SJSA1 (cell line): ENCODE data around the gene TCHHL1. TPM values are rescaled to one million over a fixed set of nuclear protein-coding genes. Genes with fewer than 3 reads are reported as not detected.

ENCODE experiments used
- DNase-seq, 2 experiments: peaks; one replicate each; pipeline ENCODE4 v3.0.0-alpha.2; 2015 to 2020; ENCODE audit warnings: low spot score in 2 of 2, low read depth in 1 of 2
- H3K27ac ChIP-seq: fragments of 250-450 bp; sonication (Bioruptor Pico); 2 replicates; pipeline ENCODE4 v1.5.1; 2020; ENCODE audit warnings: mild to moderate bottlenecking, moderate library complexity
- H3K27me3 ChIP-seq: fragments of 250-450 bp; sonication (Bioruptor Pico); replicated peaks from 2 replicates; pipeline ENCODE4 v1.5.1; 2020; ENCODE audit warnings: mild to moderate bottlenecking, moderate library complexity
- H3K36me3 ChIP-seq: fragments of 250-450 bp; sonication (Bioruptor Pico); 2 replicates; pipeline ENCODE4 v1.5.1; 2020; ENCODE audit warnings: mild to moderate bottlenecking
- H3K4me1 ChIP-seq: fragments of 250-450 bp; sonication (Bioruptor Pico); replicated peaks from 2 replicates; pipeline ENCODE4 v1.6.1; 2021; ENCODE audit warnings: mild to moderate bottlenecking
- H3K4me3 ChIP-seq: fragments of 250-450 bp; sonication (Bioruptor Pico); 2 replicates; pipeline ENCODE4 v1.5.1; 2020; ENCODE audit warnings: mild to moderate bottlenecking
- H3K9me3 ChIP-seq: fragments of 250-450 bp; sonication (Bioruptor Pico); replicated peaks from 2 replicates; pipeline ENCODE4 v1.5.1; 2020; ENCODE audit warnings: mild to moderate bottlenecking
- total RNA-seq: library from RNA; depleted of rRNA; stranded (reverse); fragments of >200 nt; shearing (Covaris generic); gene quantifications from 2 replicates; pipeline ENCODE4 v1.2.3, GENCODE V29; 2014

The TCHHL1 gene
- total RNA-seq, 1 experiment from 2014 or later: not detected

GRCh38 chr1:152067929-152068328 is 20.9 kb downstream of the TCHHL1 start:
- Histone ChIP-seq H3K4me1 (no peaks in the 10 kb centered on the region), H3K27ac (no peak overlapping the region), H3K9me3 (no peaks in the 10 kb centered on the region), H3K4me3 (no peak overlapping the region), H3K27me3 (peaks cover 22% of the 10 kb centered on the region), H3K36me3 (no peaks in the 10 kb centered on the region)
- no peak for DNase-seq

DNA sequence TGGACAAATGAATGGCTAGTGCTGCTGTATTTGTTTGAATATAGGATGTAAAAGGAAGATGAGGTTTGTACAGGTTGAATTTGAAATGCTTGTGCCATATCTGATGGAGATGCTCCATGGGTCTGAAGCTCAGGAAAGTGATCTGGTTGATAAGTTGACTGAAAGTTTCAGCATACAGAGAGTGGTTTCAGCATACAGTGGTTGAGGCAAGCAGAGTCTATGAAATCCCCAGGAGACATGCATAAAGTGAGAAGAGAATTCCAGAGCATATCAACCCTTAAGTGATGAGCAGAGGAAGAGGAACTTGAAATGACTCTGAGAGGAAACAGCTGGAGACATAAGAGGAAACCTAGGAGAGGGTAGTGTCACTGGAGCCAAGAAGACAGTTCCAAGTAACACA is 21.7 kb downstream of the TCHHL1 start:
- H3K4me1 ChIP-seq: no peaks in the 10 kb centered on the region
- no peaks in the 10 kb centered on the region for H3K36me3 ChIP-seq
- H3K27me3 ChIP-seq: peaks cover 22% of the 10 kb centered on the region
- no peak overlapping the region for H3K4me3 ChIP-seq
- H3K9me3 ChIP-seq: no peaks in the 10 kb centered on the region
- DNase-seq: no peak
- no peak overlapping the region for H3K27ac ChIP-seq

- peaks cover 18% of the 10 kb centered on the region for H3K27me3 ChIP-seq
- no peak for DNase-seq
- no peaks in the 10 kb centered on the region for H3K4me1 ChIP-seq
- no peaks in the 10 kb centered on the region for H3K36me3 ChIP-seq
- no peak overlapping the region for H3K4me3 ChIP-seq
- H3K27ac ChIP-seq: no peak overlapping the region
- H3K9me3 ChIP-seq: no peaks in the 10 kb centered on the region
These were observed 26.9 kb downstream of the TCHHL1 start for GRCh38 chr1:152061952-152062351.

- no peak overlapping the region for H3K27ac ChIP-seq
- H3K36me3 ChIP-seq: no peaks in the 10 kb centered on the region
- H3K27me3 ChIP-seq: peaks cover 36% of the 10 kb centered on the region
- no peak for DNase-seq
- H3K9me3 ChIP-seq: no peaks in the 10 kb centered on the region
- peaks cover 13% of the 10 kb centered on the region for H3K4me1 ChIP-seq
- H3K4me3 ChIP-seq: no peak overlapping the region
These were observed 35.5 kb downstream of the TCHHL1 start for GRCh38 chr1:152053375-152053774.

DNA sequence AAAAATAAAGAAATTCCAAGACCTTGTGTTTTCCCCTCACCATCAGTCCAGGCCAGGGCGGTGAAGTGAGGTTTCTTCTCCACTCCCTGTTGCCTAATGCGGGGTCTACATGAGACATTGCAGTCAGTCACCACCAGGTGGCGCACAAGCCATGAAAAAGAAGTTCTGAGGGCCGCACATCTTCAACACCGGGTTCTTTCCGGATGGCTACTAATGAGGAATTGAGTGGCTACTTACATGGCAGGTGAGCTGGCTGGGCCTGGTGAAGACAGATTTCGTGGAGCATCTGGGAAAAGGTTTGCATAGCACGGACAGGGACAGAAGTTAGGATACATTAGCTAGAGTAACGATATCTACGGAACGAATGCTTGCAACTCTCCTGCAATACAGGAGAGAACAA is 36.3 kb downstream of the TCHHL1 start:
- H3K27me3 ChIP-seq: peaks cover 33% of the 10 kb centered on the region
- H3K4me1 ChIP-seq: peaks cover 19% of the 10 kb centered on the region
- H3K36me3 ChIP-seq: no peaks in the 10 kb centered on the region
- H3K4me3 ChIP-seq: no peak overlapping the region
- peak; percentile 69 to 80 for DNase-seq
- no peak overlapping the region for H3K27ac ChIP-seq
- no peaks in the 10 kb centered on the region for H3K9me3 ChIP-seq

DNA sequence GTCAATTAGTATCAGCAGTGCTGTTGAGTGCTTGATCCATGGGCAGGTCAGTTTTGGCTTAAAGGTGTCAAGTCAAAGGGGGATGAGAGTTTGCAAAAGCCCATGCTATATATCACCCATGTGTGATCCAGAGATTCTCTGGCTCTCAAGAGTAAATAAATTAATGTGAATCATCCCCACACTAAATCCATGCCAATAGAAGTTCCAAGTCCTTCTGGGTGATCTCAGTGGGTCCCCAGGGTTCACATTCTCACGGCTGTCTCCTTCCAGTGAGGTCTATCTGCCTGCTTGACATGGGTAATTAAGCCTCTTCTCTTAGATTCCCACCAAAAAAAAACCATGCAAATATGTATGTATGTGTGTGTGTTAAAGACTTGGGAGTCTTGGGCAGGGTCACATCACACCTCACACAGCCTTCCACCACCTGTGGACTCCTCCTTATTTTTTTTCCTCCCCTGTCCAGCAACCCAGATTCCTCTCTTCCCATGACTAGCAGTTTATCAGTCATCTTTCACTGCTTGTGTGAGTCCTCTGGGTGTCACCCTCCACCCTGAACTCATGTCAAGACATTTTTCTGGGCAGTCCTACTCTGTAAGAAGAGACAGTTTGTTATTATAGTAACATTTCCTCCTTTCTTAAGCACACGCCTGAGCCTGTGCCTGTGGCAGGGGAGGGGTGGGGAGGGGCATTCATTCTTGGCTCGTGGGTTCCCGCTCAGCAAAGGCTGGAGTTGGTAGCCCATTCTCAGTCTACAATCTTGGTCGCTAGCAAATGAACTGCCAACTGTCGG is 37.8 kb downstream of the TCHHL1 start:
- Histone ChIP-seq H3K9me3 (no peaks in the 10 kb centered on the region), H3K4me3 (no peak overlapping the region), H3K4me1 (peaks cover 28% of the 10 kb centered on the region), H3K27me3 (peaks cover 21% of the 10 kb centered on the region), H3K36me3 (no peaks in the 10 kb centered on the region), H3K27ac (no peak overlapping the region)
- peak in 1 of 2 experiments; percentile 27 for DNase-seq

- DNase-seq: no peak
- Histone ChIP-seq H3K4me3 (no peak overlapping the region), H3K4me1 (peaks cover 28% of the 10 kb centered on the region), H3K27me3 (peaks cover 7% of the 10 kb centered on the region), H3K36me3 (no peaks in the 10 kb centered on the region), H3K9me3 (no peaks in the 10 kb centered on the region), H3K27ac (no peak overlapping the region)
These were observed 39.4 kb downstream of the TCHHL1 start for GRCh38 chr1:152049291-152050083.

DNA sequence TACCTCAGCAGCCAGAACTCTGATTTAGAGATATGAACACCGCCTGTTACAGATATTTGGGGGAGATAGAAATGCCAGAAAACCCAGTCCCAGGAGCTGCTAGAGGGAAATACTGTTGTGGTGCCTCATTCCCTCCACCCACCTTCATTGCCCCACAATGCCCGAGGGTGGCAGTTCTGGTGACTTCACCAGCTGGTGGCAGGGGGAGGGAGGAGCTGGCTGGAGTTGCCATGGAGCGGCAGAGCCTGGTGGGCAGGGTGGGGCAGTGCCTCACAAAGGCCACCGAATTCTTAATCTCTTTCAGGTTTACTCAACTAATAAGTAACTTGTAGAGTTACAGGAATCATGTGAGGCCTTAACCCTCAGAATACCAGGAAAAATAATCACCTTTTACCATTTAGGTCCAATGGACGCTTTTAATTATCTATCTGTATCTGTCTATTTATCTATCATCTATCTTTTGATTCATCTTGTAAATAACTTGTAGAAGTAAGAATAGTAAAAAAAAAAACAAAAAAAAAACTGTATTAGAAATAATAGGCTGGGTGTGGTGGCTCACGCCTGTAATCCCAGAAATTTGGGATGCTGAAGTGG is 40.4 kb downstream of the TCHHL1 start:
- H3K27me3 ChIP-seq: no peaks in the 10 kb centered on the region
- peak overlapping the region; percentile 5 for H3K4me3 ChIP-seq
- DNase-seq: peak in 1 of 2 experiments; percentile 90
- peak overlapping the region; percentile 92 for H3K27ac ChIP-seq
- no peaks in the 10 kb centered on the region for H3K9me3 ChIP-seq
- no peaks in the 10 kb centered on the region for H3K36me3 ChIP-seq
- peaks cover 28% of the 10 kb centered on the region for H3K4me1 ChIP-seq

- H3K9me3 ChIP-seq: no peaks in the 10 kb centered on the region
- DNase-seq: peak; percentile 98 to 99
- peak overlapping the region; percentile 5 for H3K4me3 ChIP-seq
- H3K4me1 ChIP-seq: peaks cover 28% of the 10 kb centered on the region
- no peaks in the 10 kb centered on the region for H3K27me3 ChIP-seq
- H3K36me3 ChIP-seq: no peaks in the 10 kb centered on the region
- H3K27ac ChIP-seq: peak overlapping the region; percentile 92
These were observed 41.0 kb downstream of the TCHHL1 start for GRCh38 chr1:152047730-152048415.

DNA sequence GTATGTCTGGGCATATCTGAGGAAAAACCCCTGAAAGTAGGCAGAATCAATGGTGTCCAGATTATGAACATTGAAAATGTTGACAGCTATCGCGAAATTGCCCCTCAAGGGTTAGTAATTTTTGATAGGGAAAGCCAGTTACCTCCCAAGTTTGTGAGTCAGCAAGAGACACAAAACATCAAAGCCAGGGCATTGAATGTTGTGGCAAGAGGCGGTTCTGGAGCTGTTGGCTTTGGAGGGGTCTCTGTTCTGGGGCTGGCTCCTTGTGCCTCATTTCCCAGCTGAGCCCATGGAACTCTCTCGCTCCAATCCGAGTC is 41.5 kb downstream of the TCHHL1 start:
- H3K4me3 ChIP-seq: peak overlapping the region; percentile 5
- H3K27ac ChIP-seq: peak overlapping the region; percentile 92
- no peaks in the 10 kb centered on the region for H3K9me3 ChIP-seq
- DNase-seq: peak in 1 of 2 experiments; percentile 50
- no peaks in the 10 kb centered on the region for H3K27me3 ChIP-seq
- H3K36me3 ChIP-seq: no peaks in the 10 kb centered on the region
- H3K4me1 ChIP-seq: peaks cover 28% of the 10 kb centered on the region

DNA sequence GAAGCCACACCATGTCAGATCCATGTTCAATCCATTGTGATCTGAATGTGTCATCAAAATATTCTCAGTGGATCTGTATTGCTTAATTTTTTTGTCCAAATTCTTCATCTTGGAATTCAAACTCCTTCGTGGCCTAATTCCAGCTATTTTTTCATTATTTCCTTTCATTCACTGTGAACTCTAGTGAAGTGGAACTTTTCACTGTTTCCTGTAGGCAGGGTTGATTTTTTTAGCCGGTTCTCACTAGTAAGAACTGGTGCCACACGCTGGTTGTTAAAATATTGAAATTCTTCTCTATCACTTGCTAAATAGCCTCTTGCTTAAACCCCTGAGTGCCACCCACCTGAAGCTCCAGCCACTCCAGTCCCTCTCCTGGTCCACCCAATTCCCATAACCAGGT is 44.5 kb downstream of the TCHHL1 start:
- H3K27ac ChIP-seq: no peak overlapping the region
- H3K27me3 ChIP-seq: peaks cover 5% of the 10 kb centered on the region
- no peaks in the 10 kb centered on the region for H3K9me3 ChIP-seq
- H3K4me1 ChIP-seq: peaks cover 21% of the 10 kb centered on the region
- no peak overlapping the region for H3K4me3 ChIP-seq
- H3K36me3 ChIP-seq: no peaks in the 10 kb centered on the region
- no peak for DNase-seq

DNA sequence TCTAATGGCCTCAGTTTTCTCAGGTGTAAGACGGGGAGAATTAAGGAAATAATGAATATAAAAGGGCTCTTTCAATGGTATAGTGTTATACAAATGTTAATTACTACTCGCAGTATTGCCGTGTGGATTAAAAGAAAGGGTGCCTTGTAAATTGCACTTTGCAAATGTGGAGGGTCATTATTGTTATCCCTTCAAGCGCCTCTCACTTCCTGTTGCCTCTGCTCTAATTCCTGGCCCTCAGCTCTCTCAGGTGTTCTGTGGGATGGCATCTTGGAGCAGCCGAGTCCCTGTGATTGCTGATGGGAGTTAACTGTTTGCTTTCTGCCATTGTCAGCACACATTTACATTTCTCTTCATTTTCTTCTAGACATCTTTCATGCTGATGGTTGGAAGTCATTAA is 45.0 kb downstream of the TCHHL1 start:
- Histone ChIP-seq H3K4me3 (no peak overlapping the region), H3K4me1 (peaks cover 20% of the 10 kb centered on the region), H3K36me3 (no peaks in the 10 kb centered on the region), H3K27me3 (peaks cover 5% of the 10 kb centered on the region), H3K27ac (no peak overlapping the region), H3K9me3 (no peaks in the 10 kb centered on the region)
- DNase-seq: no peak

DNA sequence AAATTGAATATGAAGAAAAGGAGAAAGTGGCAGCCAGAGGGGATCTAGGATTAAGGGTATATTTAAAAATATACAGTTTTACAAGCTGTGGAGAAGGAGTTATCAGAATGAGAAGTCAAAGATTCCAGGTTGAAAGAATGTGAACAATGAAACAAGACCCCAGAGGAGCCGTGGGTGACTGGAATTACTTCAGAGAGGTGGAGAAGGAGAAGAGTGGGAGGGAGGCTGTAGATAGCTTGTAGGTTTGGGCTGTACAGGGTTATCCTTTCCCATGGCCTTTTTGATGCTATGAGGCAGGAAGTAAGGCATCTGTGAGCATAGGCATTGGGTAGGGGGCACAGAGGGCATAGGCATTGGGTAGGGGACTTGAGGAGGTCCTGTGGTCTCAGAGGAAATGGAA is 46.8 kb downstream of the TCHHL1 start:
- Histone ChIP-seq H3K36me3 (no peaks in the 10 kb centered on the region), H3K27me3 (peaks cover 5% of the 10 kb centered on the region), H3K4me3 (no peak overlapping the region), H3K9me3 (no peaks in the 10 kb centered on the region), H3K4me1 (peaks cover 9% of the 10 kb centered on the region), H3K27ac (no peak overlapping the region)
- no peak for DNase-seq
